Choroid plexus epithelial cell (primary cell): ENCODE results near the gene DAG1.

Experiments used
- DNase-seq: peaks from one replicate; pipeline ENCODE4 v3.0.0-alpha.2; 2010; ENCODE audit warnings: low read depth
- H3K4me3 ChIP-seq: 2 replicates; pipeline ENCODE4 v1.5.1; 2011; ENCODE audit warnings: low read depth, mild to moderate bottlenecking, control low read depth, low read length, moderate library complexity
- TF ChIP-seq, protein P1 (sequence below): conservative IDR thresholded peaks from 2 replicates; pipeline ENCODE4 v1.5.1; 2011; ENCODE audit warnings: low read depth, mild to moderate bottlenecking, control low read depth, inconsistent platforms, low read length, moderate library complexity

DAG1 gene

DNA sequence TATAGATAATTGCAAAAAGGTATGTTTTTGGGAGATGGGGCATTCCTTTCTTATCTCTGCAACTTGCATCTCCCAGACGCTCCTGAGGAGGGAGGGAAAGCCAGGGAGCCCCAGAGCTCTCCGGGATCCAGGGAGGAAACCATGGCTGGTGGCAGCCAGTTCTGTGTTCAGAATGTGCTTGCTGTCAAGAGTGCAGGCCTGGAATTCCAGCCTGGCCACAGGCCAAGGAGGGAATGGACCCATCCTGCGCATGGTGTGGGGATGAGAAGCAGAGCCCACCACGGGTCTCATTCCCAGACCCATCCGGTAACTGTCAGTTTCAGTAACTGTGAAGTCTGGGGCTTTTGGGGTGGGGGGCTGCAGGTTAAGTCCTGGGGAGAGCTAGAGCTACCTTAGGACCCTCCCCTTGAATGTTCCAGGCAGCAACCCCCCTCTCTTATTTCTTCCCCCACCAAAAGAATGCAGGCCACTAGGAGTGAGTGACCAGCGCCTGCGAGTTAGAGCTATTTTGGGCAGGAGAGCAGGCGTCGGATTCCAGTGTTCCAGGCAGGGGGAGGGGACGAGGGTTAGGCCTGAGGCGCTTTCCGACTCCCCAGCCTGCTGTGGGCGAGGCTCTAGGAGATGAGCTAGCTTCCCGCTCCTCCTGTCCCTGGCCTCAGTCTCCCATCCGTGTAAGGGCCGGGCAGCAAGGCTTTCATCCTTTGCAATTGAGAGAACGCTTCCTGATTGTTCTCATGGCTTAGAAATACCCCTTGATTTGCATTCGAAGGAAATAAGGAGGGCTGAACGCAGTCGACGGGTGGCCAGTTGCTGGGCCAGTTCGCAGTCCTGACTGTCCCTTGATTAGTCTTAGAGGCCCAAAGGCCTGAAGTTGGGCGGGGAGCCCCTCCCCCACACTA lies 781 bp upstream of the DAG1 start:
- TF ChIP-seq, protein P1, sequence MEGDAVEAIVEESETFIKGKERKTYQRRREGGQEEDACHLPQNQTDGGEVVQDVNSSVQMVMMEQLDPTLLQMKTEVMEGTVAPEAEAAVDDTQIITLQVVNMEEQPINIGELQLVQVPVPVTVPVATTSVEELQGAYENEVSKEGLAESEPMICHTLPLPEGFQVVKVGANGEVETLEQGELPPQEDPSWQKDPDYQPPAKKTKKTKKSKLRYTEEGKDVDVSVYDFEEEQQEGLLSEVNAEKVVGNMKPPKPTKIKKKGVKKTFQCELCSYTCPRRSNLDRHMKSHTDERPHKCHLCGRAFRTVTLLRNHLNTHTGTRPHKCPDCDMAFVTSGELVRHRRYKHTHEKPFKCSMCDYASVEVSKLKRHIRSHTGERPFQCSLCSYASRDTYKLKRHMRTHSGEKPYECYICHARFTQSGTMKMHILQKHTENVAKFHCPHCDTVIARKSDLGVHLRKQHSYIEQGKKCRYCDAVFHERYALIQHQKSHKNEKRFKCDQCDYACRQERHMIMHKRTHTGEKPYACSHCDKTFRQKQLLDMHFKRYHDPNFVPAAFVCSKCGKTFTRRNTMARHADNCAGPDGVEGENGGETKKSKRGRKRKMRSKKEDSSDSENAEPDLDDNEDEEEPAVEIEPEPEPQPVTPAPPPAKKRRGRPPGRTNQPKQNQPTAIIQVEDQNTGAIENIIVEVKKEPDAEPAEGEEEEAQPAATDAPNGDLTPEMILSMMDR = no peak
- peak; percentile 72 for DNase-seq
- peak overlapping the region; percentile 64 for H3K4me3 ChIP-seq

DNA sequence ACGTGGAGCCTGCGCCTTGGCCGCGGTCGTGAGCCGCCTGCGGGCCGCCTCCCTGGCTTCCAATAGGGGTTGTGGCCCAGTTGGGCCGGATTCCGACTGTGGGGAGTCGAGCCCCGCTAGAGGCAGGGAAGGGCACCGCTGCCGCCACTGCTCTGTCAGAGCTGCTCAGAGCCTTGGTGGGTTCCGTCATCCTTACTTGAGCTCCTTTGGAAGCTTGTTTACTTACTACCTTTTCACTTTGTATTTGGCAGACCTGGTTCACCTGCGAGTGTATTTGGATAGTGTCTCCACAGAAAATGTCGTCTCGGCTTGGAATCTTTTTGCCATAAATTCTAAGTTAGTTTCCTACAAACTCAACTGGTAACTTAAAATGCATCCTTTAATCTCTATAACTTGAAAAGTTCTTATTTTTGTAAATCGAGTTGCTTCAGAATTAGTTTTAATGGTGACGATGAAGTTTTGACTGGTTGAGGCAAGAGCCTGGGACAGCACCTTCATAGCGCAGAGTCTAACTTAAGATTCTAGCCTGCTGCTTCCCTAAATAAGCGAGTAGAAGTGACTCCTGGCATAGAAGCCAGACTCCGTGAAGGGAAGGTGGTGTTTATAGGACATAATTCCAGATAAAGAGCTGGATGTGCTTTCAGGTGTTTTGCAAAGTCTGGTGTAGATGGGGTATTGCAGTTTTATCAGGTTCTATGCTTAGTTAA lies 800 bp downstream of the DAG1 start:
- TF ChIP-seq, protein P1 = no peak

DNA sequence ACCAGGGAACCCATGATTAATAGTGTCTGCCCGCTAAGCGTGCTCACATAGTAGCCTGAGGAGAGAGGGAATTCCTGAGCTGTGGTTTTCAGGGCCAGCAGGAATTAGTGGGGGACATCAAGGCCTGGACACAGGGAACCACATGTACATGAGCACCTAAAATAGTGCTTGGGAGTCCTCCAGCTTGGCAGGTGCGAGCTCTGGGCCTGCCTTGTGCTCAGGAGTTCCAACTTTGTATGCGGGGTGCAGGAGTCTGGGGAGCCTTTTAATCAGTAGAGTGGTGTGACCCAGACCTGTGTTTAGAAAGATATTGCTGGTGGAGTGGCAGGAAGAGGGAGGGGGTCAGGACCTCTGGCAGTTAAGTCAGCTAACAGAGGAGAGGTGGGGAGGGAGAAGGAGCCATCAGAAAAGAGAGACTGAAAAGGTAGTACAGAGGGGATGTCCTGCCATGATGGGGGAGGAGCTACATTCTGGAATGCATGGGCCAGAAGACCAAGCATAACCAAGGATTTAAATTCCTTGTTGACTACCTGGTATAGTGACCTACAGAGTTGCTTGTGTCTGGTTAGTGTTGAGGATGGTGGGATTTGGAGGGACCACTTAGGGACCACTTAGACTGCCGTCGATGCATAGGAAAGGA lies 1.9 kb downstream of the DAG1 start:
- TF ChIP-seq, protein P1 = no peak
- H3K4me3 ChIP-seq = no peak overlapping the region
- no peak for DNase-seq

More for the DNA sequence above, 800 bp downstream of the DAG1 start:
- H3K4me3 ChIP-seq = peak overlapping the region; percentile 79
- peak; percentile 33 for DNase-seq

GRCh38 chr3:49476563-49476962 lies 6.5 kb downstream of the DAG1 start:
- no peak overlapping the region for H3K4me3 ChIP-seq
- no peak for DNase-seq
- TF ChIP-seq, protein P1 = no peak

- H3K4me3 ChIP-seq = no peak overlapping the region
- DNase-seq = no peak
- TF ChIP-seq, protein P1 = no peak
Measured at GRCh38 chr3:49482766-49483165, 12.7 kb downstream of the DAG1 start.

DNA sequence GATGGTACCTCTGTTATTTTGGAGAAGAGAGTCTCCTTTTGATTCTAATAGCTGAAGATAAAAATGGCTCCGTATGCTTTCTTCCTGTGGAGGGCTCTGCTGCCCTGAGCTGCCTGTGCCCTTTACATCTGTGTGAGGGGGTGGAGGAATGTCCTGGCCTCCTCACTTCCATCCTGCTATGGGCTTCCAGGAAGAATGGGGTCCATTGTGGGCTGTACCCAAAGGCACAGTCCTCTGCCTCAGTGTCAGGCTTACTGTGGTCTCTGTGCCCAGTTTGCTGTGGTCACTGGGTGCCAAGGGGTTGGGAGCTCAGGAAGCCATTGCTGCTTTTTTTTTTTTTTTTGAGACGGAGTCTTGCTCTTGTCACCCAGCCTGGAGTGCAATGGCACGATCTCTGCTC lies 14.4 kb downstream of the DAG1 start:
- H3K4me3 ChIP-seq = no peak overlapping the region
- DNase-seq = no peak
- TF ChIP-seq, protein P1 = no peak
